ENCODE results near the gene AZGP1.
"Not testable (repeated sequence)": the region's sequence is repeated elsewhere in the genome, so short reads cannot be mapped to it uniquely, and the experiment has no call there.

The AZGP1 gene

DNA sequence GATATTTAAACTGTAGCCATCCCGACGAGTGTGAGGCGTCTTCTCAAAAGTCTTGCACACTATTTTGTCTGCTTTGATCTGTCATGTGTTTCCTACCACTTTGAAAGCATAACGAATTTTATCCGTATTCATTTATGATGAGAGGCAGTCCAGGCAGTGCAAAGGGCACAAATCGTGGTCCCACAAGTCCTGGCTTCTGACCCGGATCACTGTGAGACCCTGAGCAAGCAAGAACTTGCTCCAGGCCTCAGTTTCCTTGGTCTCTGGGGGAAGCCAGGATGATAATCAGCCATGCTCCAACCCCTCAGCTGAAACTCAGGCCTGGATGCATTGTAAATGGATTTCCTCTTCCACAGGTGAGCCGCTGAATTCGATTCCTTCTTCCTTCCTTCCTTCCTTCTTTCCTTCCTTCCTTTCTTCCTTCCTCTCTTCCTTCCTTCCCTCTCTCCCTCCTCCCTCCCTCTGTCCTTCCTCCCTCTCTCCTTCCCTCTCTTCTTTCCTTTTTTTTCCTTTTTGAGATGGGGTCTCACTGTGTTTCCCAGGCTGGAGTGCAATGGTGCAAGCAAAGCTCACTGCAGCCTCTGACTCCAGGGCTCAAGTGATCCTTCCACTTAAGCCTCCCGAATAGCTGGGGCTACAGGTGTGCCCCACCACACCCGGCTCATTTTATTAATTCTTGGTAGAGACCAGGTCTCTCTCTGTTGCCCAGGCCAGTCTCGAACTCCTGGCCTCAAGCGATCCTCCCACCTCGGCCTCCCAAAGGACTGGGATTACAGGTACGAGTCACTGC is 21.1 kb upstream of the AZGP1 start:
- no peak for DNase-seq

- no peak for DNase-seq
These were observed 19.0 kb upstream of the AZGP1 start for GRCh38 chr7:99994819-99995218.

DNA sequence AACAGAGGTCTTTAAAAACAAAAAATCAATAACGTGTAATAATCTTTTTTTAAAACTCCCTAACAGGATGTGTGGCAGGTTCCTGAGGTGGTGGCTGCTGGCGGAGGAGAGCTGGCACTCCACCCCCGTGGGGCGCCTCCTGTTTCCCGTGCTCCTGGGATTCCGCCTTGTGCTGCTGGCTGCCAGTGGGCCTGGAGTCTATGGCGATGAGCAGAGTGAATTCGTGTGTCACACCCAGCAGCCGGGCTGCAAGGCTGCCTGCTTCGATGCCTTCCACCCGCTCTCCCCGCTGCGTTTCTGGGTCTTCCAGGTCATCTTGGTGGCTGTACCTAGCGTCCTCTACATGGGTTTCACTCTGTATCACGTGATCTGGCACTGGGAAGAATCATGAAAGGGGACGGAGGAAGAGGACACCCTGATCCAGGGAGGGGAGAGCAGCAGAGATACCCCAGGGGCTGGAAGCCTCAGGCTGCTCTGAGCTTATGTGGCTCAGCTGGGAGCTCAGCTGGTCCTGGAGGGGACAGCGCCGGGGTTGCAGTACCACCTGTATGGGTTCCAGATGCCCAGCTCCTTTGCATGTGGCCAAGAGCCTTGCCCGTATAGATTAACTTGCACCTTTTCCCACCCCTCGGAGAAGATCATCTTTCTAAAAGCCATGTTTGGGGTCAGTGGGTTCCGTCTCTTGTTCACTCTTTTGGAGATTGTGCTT is 16.7 kb upstream of the AZGP1 start:
- DNase-seq: no peak

GRCh38 chr7:99991543-99991942 is 15.7 kb upstream of the AZGP1 start:
- DNase-seq: not testable (repeated sequence)

DNA sequence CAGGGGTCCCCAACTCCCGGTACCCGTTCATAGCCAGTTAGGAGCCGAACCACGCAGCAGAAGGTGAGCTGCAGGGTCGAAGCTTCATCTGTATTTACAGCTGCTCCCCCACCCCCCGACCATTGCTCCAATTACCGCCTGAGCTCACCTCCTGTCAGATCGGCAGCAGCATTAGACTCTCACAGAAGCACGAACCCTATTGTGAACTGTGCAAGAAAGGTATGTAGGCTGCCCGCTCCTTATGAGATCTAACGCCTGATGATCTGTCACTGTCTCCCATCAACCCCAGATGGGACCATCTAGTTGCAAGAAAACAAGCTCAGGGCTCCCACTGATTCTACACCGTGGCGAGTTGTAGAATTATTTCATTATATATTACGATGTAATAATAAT is 14.6 kb upstream of the AZGP1 start:
- no peak for DNase-seq

- no peak for DNase-seq
These were observed 12.0 kb upstream of the AZGP1 start for GRCh38 chr7:99987846-99988245.

DNA sequence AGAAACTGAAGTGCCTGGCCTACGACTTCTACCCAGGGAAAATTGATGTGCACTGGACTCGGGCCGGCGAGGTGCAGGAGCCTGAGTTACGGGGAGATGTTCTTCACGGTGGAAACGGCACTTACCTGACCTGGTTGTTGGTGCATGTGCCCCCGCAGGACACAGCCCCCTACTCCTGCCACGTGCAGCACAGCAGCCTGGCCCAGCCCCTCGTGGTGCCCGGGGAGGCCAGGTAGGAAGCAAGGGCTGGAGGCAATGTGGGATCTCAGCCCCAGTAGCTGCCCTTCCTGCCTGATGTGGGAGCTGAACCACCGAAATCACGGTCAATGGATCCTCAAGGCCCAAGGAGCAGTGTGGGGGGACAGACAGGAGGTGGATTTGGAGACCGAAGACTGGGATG is 11.5 kb upstream of the AZGP1 start:
- not testable (repeated sequence) for DNase-seq

GRCh38 chr7:99984593-99984992 is 8.8 kb upstream of the AZGP1 start:
- DNase-seq: no peak

GRCh38 chr7:99981066-99981465 is 5.2 kb upstream of the AZGP1 start:
- DNase-seq: not testable (repeated sequence)

DNA sequence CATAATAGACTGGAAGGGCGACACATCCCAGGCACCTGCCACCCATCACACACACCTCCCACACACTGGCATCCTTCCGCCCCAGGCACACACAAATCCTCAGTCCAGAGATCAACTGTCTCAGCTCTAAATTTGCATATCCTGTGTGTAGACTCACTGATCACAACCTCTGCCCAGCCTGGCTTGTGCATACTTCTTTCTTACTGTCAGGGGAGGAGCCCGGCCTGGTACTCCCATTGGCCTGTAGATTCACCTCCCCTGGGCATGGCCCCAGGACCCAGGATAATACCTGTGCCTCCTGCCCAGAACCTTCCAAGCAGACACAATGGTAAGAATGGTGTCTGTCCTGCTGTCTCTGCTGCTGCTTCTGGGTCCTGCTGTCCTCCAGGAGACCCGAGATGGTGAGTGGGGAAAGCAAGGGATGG is 4.6 kb upstream of the AZGP1 start:
- DNase-seq: not testable (repeated sequence)

GRCh38 chr7:99979814-99980225 is 4.0 kb upstream of the AZGP1 start:
- peak; percentile 60 to 69 for DNase-seq

GRCh38 chr7:99976626-99977025 is 795 bp upstream of the AZGP1 start:
- DNase-seq: no peak

DNA sequence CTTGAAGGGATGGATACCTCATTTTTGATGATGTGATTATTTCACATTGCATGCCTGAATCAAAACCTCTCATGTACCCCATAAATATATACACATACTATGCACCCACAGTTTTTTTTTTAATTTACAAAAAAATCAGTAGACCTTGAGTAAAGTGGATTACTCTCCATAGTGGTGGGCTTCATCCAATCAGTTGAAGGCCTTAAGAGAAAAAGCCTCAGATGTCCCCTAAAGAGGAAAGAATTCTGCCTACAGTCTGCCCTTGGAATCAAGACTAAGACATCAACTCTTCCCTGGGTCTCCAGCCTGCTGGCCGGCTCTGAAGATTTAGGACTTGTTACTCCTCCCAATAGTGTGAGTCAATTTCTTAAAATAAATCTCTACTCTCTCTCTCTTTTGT is 1.1 kb downstream of the AZGP1 start:
- DNase-seq: no peak

GRCh38 chr7:99973817-99974216 is 2.0 kb downstream of the AZGP1 start:
- not testable (repeated sequence) for DNase-seq

- DNase-seq: no peak
These were observed 4.6 kb downstream of the AZGP1 start for GRCh38 chr7:99971242-99971641.

DNA sequence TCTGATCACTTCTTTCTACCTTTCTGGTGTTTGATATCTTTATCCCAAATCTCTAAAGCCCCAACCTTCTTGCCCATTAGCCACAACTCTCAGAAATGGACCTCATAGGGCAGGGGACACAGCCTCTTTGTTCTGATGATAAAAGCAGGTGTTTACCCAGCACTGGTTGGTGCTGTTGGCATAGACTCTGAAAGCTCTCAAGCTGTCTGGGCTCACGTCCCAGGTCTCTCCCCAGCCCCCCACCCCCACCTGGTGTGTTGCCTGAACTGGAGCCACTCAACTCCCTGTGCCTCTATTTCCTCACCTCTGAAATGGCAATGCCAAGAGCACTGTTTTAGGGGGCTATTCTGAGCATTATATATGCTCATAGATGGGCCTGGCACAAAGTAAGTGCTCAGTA is 6.0 kb downstream of the AZGP1 start:
- not testable (repeated sequence) for DNase-seq

DNA sequence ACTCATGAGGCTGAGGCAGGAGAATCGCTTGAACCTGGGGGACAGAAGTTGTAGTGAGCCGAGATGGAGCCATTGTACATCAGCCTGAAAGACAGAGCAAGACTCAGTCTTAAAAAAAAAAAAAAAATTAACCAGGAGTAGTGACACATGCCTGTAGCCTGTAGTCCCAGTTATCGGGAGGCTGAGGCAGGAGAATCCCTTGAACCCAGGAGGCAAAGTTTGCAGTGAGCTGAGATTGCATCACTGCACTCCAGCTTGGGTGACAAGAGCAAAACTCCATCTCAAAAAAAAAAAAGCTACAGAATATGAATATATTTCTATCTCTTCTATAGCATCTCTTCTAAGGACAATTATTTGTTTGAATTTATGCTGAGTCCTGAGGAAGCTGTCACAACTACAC is 6.5 kb downstream of the AZGP1 start:
- no peak for DNase-seq

DNA sequence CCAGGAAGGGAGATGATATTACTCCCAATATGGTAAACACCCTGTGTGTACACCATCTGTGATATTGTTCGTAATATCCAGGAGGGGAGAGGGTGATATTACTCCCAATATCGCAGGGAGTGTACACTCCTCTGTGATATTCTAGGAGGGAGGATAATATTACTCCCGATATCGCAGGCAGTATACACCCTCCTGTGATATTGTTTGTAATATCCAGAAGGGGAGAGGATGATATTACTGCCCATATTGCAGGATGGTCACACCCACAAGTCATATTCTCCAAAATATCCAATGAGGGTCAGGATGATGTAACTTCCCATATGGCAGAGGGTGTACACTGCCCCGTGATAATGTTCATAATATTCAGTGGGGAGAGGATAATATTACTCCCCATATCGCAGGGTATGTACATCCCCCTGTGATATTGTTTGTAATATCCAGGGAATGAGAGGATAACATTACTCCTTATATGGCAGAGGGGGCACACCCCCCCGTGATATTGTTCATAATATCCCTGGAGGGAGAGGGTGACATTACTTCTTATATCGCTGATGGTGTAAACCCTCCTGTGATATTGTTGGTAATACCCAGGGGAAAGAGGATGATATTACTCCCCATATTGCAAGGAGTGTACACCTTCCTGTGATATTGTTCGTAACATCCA is 17.1 kb downstream of the AZGP1 start:
- no peak for DNase-seq

GRCh38 chr7:99955247-99955646 is 20.6 kb downstream of the AZGP1 start:
- no peak for DNase-seq

DNA sequence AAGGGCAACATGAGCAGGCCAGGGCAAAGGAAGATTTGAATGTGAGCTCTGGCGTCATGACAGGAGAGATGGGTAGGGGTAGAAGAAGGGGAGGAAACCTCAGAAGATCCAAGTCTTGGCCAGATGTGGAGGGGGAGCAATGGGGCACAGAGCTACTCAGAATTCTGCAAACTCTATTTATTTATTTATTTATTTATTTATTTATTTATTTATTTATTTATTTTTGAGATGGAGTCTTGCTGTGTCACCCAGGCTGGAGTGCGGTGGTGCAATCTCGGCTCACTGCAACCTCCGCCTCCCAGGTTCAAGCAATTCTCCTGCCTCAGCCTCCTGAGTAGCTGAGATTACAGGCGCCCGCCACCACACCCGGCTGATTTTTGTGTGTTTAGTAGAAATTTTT is 21.2 kb downstream of the AZGP1 start:
- not testable (repeated sequence) for DNase-seq

DNA sequence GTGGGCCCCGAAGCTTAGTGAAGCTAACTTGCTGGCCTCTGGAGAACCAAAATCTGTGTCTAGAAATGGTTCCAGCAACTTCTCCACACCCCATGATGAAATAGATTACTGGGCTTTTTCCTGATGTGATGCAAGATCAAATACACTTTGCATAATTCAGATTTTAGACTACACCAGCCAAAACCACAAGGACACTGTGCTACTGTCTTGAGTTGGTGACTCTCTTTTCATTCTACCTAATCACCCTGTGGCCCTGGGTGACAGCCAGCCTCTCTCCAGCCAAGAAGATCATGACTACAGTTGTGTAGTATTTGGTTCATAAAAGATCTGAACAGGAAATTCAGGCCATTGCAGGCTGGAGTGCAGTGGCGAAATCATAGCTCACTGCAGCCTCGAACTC is 22.2 kb downstream of the AZGP1 start:
- no peak for DNase-seq

GRCh38 chr7:99952649-99953048 is 23.2 kb downstream of the AZGP1 start:
- not testable (repeated sequence) for DNase-seq

GRCh38 chr7:99950819-99951218 is 25.0 kb downstream of the AZGP1 start:
- DNase-seq: not testable (repeated sequence)

All from activated CD4-positive, alpha-beta T cell treated with anti-CD3 and anti-CD28 coated beads for 4 hours (primary cell).